ENCODE results near the gene E2F1.
"Not testable (repeated sequence)": the region's sequence is repeated elsewhere in the genome, so short reads cannot be mapped to it uniquely, and the experiment has no call there.

The E2F1 gene

DNA sequence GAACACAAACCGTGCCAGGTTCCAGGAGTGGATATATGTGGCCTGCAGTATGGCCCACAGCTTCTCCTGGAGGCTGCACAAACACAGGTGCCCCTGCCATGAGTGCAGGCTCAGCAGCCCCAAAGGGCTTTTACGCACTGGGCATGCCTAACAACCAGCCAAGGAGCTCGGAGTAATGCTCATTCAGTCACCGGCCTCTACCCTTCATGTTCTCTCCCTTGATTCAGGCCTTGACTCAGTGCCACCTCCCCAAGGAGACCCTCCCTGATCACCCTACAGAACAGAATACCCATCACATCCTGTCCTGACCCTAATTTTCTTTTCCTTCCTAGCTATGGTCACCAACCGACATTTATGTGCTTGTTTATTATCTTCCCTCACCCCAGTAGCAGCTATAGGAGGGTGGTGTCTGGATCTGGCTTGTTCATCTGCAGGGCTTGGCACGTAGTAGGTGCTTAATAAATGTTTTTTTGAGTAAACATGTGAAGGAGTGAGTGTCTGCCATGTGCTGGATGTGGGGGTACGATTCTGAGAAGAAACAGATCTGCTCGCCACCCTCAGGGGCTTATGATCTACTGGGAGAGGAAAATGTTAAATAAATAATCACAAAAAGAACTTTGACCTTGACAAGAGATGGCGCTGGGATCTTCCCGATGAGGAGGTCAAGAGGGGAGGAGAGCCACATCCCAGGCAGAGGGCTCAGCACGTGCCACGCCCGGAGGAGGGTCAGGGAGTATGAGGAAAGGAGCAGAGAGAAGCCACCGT is 24.7 kb upstream of the E2F1 start:
- no peak for DNase-seq

- DNase-seq, result no peak
Observed at GRCh38 chr20:33709905-33710541, 23.8 kb upstream of the E2F1 start.

GRCh38 chr20:33709398-33709797 is 23.2 kb upstream of the E2F1 start:
- DNase-seq, result no peak

DNA sequence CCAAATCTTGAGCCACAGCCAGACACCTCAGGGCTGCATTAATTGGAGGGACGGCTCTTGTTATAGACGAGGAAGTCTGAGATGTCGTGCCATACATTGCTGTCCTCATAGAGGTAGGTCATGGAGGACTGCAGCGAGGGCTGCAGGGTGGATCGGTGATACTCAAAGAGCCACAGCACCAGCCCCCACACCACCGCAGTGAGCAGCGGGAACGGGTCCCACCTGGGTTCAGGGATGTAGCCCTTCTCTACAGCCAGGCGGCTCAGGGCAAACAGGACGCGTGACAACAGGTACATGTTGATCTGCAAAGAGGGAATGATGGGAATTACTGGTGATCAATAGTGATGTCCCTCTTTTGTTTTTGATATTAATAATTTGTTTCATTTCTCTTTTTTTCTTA is 21.5 kb upstream of the E2F1 start:
- no peak for DNase-seq

DNA sequence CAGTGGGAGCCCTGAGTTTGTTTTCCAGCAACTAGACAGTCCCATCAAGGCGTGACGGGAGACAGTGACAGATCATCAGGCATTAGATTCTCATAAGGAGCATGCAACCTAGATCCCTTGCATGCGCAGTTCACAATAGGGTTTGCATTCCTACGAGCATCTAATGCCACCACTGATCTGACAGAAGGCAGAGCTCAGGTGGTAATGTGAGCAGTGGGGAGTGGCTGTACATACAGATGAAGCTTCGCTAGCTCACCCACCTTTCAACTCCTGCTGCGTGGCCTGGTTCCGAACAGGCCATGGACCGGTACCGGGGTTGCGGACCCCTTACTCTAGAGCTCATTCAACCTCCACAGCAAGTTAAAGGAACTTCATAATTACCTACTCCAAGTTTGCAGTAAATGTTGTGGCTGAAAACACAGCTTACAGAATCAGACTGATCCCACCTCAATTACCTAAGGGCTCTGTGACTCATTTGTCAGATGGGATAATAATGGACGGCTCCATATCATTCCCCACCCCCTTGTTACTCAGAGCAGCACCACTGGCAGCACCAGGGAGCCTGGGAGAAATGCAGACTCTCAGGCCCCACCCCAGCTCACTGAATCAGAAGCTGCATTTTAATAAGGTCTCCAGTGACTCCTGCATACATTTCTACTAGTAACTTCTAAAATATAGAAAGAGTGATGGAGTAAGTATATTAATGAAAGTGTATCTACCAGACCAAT is 18.2 kb upstream of the E2F1 start:
- DNase-seq, result no peak

DNA sequence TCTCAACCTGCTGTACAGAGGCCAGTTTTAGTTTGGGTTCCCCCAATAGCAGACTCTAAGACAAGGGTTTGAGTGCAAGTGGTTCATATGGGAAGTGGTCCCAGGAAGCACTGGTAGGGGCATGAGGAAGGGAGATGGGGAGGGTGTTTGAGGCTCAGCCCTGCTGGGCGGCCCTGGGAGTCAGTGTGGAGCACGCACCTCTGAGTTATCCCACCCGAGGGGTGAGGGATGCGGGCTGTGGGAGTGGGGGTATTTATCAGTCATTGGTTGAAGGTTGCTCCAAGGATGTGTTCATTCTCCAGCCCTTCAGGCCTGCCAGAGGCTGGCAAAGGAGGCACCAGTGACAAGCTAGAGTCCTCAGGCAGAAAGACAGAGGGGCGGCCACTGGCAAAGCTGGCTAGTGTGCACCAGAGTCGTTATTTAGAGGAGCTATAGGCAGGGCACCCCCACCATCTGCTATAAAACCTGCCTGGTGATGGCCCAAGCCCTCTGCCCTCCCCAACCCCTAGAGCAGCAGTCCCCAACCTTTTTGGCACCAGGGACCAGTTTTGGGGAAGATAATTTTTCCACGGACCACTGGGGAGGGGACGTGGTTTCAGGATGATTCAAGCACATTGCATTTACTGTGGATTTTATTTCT is 17.4 kb upstream of the E2F1 start:
- DNase-seq, result no peak

GRCh38 chr20:33702861-33703260 is 16.7 kb upstream of the E2F1 start:
- no peak for DNase-seq

DNA sequence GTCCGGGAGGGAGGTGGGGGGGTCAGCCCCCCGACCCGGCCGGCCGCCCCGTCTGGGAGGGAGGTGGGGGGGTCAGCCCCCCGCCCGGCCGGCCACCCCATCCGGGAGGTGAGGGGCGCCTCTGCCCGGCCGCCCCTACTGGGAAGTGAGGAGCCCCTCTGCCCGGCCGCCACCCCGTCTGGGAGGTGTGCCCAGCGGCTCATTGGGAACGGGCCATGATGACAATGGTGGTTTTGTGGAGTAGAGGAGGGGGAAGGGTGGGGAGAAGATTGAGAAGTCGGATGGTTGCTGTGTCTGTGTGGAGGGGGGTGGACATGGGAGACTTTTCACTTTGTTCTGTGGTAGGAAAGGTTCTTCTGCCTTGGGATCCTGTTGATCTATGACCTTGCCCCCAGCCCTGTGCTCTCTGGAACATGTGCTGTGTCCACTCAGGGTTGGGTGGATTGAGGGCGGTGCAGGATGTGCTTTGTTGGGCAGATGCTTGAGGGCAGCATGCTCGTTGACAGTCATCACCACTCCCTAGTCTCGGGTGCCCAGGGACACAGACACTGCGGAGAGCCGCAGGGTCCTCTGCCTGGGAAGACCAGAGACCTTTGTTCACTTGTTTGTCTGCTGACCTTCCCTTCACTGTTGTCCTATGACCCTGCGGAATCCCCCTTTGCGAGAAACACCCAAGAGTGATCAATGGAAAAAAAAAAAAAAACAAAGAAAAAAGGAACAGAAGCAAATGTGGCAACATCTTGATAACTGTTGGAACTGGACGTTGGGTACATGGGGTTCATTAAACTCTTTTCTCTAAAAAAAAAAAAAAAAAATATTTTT is 15.7 kb upstream of the E2F1 start:
- DNase-seq, result no peak

DNA sequence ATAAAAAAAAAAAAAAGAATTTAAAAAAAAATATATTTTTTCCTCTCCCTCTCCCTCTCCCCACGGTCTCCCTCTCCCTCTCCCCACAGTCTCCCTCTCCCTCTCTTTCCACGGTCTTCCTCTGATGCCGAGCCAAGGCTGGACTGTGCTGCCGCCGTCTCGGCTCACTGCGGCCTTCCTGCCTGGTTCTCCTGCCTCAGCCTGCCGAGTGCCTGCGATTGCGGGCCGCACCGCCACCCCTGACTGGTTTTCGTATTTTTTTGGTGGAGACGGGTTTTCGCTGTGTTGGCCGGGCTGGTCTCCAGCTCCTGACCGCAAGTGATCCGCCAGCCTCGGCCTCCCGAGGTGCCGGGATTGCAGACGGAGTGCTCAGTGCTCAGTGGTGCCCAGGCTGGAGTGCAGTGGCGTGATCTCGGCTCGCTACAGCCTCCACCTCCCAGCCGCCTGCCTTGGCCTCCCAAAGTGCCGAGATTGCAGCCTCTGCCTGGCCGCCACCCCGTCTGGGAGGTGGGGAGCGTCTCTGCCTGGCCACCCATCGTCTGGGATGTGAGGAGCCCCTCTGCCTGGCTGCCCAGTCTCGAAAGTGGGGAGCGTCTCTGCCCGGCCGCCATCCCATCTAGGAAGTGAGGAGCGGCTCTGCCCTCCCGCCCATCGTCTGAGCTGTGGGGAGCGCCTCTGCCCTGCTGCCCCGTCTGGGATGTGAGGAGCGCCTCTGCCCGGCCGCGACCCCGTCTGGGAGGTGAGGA is 14.7 kb upstream of the E2F1 start:
- DNase-seq, result not testable (repeated sequence)

DNA sequence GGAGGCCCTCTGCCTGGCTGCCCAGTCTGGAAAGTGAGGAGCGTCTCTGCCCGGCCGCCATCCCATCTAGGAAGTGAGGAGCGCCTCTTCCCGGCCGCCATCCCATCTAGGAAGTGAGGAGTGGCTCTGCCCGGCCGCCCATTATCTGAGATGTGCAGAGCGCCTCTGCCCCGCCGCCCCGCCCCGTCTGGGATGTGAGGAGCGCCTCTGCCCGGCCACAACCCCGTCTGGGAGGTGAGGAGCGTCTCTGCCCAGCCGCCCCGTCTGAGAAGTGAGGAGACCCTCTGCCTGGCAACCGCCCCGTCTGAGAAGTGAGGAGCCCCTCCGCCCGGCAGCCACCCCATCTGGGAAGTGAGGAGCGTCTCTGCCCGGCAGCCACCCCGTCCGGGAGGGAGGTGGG is 12.8 kb upstream of the E2F1 start:
- not testable (repeated sequence) for DNase-seq

DNA sequence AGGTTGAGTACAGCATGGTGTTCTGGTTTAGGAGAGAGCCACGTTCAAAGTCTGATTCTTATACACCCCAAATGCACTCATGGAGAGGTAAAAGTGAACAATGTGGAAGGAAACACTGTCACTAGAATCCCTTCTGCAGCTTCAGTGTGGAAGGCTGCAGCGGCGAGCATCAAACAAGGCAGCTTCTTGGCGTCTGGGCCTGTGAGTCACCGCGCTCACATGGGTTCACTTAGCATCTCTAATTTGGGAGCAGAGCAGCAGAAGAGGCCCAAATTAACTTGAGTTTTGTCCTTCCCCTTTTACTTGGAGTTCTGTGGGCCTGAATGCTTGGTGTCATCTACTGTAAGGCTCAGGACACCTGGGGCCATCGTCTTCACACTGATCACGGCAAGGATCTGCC is 10.9 kb upstream of the E2F1 start:
- DNase-seq, result no peak

GRCh38 chr20:33696448-33696847 is 10.3 kb upstream of the E2F1 start:
- DNase-seq, result no peak

DNA sequence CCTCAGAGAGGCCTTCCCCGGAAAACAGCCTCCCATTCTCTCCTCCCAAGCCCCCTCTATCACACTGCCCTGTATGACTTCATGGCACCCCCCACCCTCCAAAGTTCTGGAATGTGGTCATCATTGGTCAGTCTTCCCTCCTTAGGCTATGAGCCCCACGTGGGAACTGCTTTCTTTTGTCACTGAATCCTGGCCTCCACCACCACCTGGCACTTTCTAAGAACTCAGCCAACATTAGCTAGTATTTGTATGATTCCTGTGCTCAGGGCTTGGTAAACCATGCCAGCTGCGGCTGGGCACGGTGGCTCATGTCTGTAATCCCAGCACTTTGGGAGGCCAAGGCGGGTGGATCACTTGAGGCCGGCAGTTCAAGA is 8.4 kb upstream of the E2F1 start:
- no peak for DNase-seq

- DNase-seq, result no peak
Observed at GRCh38 chr20:33693741-33694638, 7.8 kb upstream of the E2F1 start.

DNA sequence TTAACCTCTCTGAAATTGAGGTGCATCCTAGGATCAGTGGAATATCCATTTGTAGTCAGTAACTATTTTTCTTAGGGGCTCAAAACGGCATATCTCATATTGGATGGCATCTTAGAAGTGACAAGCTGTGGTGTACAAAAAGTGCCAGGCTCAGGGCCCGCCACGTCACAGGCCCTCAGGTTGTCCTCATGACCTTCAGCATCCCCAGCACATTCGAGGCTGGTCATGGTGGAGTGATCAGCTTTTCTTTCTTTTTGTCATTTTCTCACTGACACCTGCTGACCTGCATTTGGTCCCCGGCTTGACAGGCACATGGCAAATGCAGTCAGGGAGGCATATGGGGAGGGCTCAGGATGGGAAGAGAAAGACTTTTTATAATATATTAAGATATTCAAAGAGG is 7.1 kb upstream of the E2F1 start:
- no peak for DNase-seq

DNA sequence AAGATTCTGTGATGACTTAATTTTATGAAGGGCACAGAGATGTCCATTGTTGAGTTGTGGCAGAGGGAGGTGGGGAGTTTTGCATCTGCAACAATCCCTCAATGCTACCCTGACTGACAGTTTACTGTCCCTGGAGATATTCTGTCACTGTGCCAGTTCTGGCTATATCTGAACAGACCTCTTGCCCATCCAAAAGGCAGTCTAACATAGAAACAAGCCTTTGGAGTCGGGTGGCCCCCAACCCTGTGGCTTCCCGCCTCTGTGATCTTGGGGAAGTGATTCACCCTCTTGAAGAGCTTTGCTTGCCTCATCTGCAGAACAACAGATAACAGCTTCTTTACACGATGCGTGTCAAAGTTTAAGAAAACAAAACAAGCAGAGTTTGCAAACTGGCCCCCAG is 3.8 kb upstream of the E2F1 start:
- peak; percentile 29 to 49 for DNase-seq

- no peak for DNase-seq
Observed at GRCh38 chr20:33689493-33689892, 3.3 kb upstream of the E2F1 start.

DNA sequence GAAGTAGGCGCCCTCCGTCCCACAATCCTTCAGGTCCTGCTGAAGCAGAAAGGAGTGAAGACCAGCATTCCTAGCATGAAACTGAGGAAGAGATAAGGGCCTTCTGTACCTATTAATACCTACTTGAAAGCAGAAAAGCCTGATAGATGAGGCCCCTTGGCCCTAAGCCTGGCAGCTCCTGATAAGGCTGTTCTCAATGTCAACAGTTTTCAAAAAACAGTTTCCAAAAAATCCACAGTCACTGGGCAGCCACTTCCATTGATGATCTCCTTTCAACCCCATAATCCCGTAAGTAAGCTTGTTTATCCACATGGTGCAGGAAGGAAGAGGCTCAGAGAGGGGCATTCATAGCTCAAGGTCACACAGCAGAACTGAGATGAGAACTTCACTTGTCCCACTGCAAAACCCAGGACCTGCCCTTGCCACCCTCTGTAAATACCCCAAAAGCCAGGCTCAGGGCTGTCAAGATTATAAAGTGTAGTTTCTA is 2.8 kb upstream of the E2F1 start:
- DNase-seq, result no peak

DNA sequence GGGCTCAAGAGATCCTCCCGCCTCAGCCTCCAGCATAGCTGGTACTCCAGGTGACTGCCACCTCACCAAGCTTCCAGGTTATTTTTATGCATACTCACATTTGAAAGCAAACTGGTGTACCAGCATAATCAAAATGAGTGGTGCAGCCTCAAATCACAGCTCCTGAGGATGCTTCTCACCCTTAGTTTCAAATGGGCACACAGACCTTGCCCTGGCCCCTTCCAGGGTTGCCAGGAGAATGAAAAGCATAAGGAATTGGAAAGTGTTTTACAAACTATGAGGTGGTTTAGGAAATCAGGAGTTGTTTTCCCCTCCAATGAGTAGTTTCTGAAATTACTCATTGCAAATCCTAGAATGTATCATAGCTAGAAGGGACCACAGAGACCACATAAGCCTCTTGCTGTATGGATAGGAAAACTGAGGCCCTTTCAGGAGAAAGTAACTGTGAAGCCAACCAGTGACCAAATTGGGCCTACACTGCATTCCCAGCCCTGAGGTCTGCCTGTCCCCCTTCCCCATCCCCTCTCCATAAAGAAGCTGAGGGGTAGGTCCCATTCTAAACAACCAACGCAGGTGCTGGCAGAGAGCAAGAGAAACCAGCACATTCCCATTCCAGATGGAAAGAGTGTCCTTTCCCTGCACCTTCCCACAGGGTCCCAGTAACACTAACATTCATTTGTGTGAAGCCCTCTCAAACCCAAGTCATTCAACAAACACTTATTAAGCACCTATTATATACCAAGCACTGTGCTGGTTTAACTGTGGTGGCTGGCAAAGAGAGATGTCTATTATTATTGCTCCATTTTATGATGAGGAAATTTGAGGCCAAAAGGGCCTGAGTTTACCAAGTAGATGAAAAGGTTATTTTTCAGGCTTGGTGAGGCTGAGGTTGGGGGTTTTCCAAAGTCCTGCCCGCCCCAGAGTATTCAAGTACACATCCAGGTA is 2.1 kb upstream of the E2F1 start:
- no peak for DNase-seq

Measured in inflammatory macrophage treated with lipopolysaccharide for 1 hour (primary cell).